ENCODE data around the gene ARHGEF17. TPM values are rescaled to one million over a fixed set of nuclear protein-coding genes. Genes with fewer than 3 reads are reported as not detected.

The ARHGEF17 gene
- total and polyA plus RNA-seq, 2 of the 13 experiments (the other 11 are each of a cell fraction or from before 2014, with no cell fraction given): 10.7 to 28.8 TPM

- TF ChIP-seq HMGXB4 (CRISPR knock-in tag; IDR thresholded peaks at IDR 0.05; ENCODE audit: borderline replicate concordance in 1 of 2, low read depth in 1 of 2) (0 out of 4 replicates have a peak, but pooled peaks of 1 of the 2 experiments have one; percentile 12), GLMP (CRISPR knock-in tag; IDR thresholded peaks at IDR 0.05; ENCODE audit: borderline replicate concordance) (no peak), ZNF557 (CRISPR knock-in tag; IDR thresholded peaks at IDR 0.05) (no peak), ZFX (CRISPR knock-in tag; IDR thresholded peaks at IDR 0.05; ENCODE audit: low read depth) (peak; percentile 8; the same call in 1 of the 2 replicates), SMC3 (IDR thresholded peaks at IDR 0.05; ENCODE audit: low read length) (peak; percentile 33), ZNF629 (CRISPR knock-in tag; conservative IDR thresholded peaks at IDR 0.05) (no peak), ETV6 (CRISPR knock-in tag; conservative IDR thresholded peaks at IDR 0.05) (no peak), RFXANK (CRISPR knock-in tag; IDR thresholded peaks at IDR 0.05) (no peak), SP2 (CRISPR knock-in tag; IDR thresholded peaks at IDR 0.05) (no peak), ZNF121 (CRISPR knock-in tag; IDR thresholded peaks at IDR 0.05) (no peak), ZNF687 (CRISPR knock-in tag; IDR thresholded peaks at IDR 0.05) (peak; percentile 73), MAZ (IDR thresholded peaks at IDR 0.05; ENCODE audit: borderline replicate concordance, low read depth, low read length) (0 out of 2 replicates have a peak, but pooled peaks have one; percentile 22), MAZ (CRISPR knock-in tag; IDR thresholded peaks at IDR 0.05; ENCODE audit: low read depth) (no peak), NR2C2 (CRISPR knock-in tag; IDR thresholded peaks at IDR 0.05; ENCODE audit: borderline replicate concordance) (no peak), ZNF598 (CRISPR knock-in tag; IDR thresholded peaks at IDR 0.05; ENCODE audit: borderline replicate concordance) (0 out of 2 replicates have a peak, but pooled peaks have one; percentile 52), ZFP36 (IDR thresholded peaks at IDR 0.05; ENCODE audit: borderline replicate concordance, low read depth, low read length, partially characterized antibody) (peak; percentile 88), EED (CRISPR knock-in tag; IDR thresholded peaks at IDR 0.05) (peak; percentile 77; the same call in 1 of the 2 replicates)
These were observed 22.6 kb downstream of the ARHGEF17 start (continued) for GRCh38 chr11:73330569-73331093.

Measured in HepG2 (cell line).